Neural cell (in vitro differentiated cells): Measurements from ENCODE around the gene STAB1.

Experiments
- EP300 ChIP-seq: fragments of 450-650 bp; conservative IDR thresholded peaks from 2 replicates; pipeline ENCODE4 v1.6.1; 2014; ENCODE audit warnings: antibody characterized with exemption, mild to moderate bottlenecking, moderate library complexity; ENCODE audit not compliant: poor library complexity, severe bottlenecking
- POLR2AphosphoS5 ChIP-seq: IDR thresholded peaks from 2 replicates; pipeline ENCODE4 v1.6.1; 2012
- RAD21 ChIP-seq: fragments of 450-650 bp; conservative IDR thresholded peaks from 2 replicates; pipeline ENCODE4 v1.6.1; 2014; ENCODE audit warnings: antibody characterized with exemption, mild to moderate bottlenecking, moderate library complexity
- SMC3 ChIP-seq: fragments of 450-650 bp; conservative IDR thresholded peaks from 2 replicates; pipeline ENCODE4 v1.6.1; 2014; ENCODE audit warnings: antibody characterized with exemption, mild to moderate bottlenecking, moderate library complexity; ENCODE audit not compliant: poor library complexity
- TAF1 ChIP-seq: IDR thresholded peaks from 2 replicates; pipeline ENCODE4 v1.6.1; 2012; ENCODE audit warnings: low read depth
- TF ChIP-seq, protein P1 (sequence below): fragments of 450-650 bp; IDR thresholded peaks from 2 replicates; pipeline ENCODE4 v1.5.1; 2014; ENCODE audit warnings: antibody characterized with exemption, mild to moderate bottlenecking, moderate library complexity; ENCODE audit not compliant: poor library complexity, severe bottlenecking
- TF ChIP-seq, protein P2 (sequence below): IDR thresholded peaks from 2 replicates; pipeline ENCODE4 v1.6.1; 2012; ENCODE audit warnings: borderline replicate concordance

DNA sequence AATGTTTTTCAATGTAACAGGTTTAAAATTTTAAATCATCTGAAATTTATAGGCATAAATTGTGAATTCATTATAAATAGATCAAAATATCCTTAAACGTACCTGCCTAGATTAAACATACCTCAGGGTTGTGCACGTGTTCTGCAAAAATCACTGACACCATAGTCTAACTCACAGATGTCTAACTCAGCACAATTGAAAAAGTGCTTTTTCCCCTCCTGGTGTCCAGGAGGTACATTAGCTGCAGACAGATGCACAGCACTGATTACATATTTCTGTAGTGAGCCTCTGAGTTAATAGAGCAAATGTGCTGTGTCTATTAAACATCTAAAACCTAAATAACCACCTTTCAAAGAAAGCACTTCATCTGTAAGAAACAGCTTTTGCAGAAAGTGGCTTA lies 52.0 kb downstream of the STAB1 start:
- TF ChIP-seq POLR2AphosphoS5: no peak
- TF ChIP-seq, protein P1, sequence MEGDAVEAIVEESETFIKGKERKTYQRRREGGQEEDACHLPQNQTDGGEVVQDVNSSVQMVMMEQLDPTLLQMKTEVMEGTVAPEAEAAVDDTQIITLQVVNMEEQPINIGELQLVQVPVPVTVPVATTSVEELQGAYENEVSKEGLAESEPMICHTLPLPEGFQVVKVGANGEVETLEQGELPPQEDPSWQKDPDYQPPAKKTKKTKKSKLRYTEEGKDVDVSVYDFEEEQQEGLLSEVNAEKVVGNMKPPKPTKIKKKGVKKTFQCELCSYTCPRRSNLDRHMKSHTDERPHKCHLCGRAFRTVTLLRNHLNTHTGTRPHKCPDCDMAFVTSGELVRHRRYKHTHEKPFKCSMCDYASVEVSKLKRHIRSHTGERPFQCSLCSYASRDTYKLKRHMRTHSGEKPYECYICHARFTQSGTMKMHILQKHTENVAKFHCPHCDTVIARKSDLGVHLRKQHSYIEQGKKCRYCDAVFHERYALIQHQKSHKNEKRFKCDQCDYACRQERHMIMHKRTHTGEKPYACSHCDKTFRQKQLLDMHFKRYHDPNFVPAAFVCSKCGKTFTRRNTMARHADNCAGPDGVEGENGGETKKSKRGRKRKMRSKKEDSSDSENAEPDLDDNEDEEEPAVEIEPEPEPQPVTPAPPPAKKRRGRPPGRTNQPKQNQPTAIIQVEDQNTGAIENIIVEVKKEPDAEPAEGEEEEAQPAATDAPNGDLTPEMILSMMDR: no peak
- no peak for TF ChIP-seq SMC3
- no peak for TF ChIP-seq TAF1
- TF ChIP-seq EP300: no peak
- TF ChIP-seq RAD21: no peak
- TF ChIP-seq, protein P2, sequence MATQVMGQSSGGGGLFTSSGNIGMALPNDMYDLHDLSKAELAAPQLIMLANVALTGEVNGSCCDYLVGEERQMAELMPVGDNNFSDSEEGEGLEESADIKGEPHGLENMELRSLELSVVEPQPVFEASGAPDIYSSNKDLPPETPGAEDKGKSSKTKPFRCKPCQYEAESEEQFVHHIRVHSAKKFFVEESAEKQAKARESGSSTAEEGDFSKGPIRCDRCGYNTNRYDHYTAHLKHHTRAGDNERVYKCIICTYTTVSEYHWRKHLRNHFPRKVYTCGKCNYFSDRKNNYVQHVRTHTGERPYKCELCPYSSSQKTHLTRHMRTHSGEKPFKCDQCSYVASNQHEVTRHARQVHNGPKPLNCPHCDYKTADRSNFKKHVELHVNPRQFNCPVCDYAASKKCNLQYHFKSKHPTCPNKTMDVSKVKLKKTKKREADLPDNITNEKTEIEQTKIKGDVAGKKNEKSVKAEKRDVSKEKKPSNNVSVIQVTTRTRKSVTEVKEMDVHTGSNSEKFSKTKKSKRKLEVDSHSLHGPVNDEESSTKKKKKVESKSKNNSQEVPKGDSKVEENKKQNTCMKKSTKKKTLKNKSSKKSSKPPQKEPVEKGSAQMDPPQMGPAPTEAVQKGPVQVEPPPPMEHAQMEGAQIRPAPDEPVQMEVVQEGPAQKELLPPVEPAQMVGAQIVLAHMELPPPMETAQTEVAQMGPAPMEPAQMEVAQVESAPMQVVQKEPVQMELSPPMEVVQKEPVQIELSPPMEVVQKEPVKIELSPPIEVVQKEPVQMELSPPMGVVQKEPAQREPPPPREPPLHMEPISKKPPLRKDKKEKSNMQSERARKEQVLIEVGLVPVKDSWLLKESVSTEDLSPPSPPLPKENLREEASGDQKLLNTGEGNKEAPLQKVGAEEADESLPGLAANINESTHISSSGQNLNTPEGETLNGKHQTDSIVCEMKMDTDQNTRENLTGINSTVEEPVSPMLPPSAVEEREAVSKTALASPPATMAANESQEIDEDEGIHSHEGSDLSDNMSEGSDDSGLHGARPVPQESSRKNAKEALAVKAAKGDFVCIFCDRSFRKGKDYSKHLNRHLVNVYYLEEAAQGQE: no peak
